Measurements from ENCODE around the gene CARD6. TPM values are rescaled to one million over a fixed set of nuclear protein-coding genes. Genes with fewer than 3 reads are reported as not detected.
"Not testable (repeated sequence)": the region's sequence is repeated elsewhere in the genome, so short reads cannot be mapped to it uniquely, and the experiment has no call there.

CARD6 gene
- total RNA-seq, 3 donors from 2014 or later: 16.1 to 25.8 (median 16.7) TPM

DNA sequence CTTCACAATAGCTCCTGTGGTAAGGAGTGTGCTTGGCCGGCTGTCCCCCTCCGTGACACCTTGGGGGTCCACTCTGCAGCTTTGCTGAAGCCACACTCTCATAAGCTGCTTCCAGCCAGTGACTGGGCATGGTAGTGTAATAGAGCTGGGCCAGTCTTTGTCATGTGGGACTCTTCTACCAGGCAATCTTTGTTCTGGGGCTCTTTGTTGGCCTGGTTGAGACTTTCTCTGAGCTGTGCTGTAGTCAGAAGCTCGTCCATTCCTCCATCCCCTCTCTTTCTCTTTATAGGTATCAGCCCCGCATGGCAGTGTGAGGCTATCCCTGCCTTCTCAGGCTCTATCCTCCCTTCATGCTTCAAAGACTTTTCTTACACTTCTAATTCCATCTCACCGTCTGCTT lies 25.7 kb downstream of the CARD6 start:
- H3K27me3 ChIP-seq: no peaks in the 10 kb centered on the region
- H3K27ac ChIP-seq: no peak overlapping the region
- H3K4me1 ChIP-seq: no peaks in the 10 kb centered on the region
- no peak overlapping the region for H3K4me3 ChIP-seq
- DNase-seq (ENCODE audit: low spot score in 2 of 2): no peak
- intact Hi-C loops (cut with DNase I; ENCODE audit: low total_unique reads): no loop called here
- H3K9me3 ChIP-seq: peaks cover 6 to 11% of the 10 kb centered on the region in 2 donors
- no peak for TF ChIP-seq POLR2A (IDR thresholded peaks at IDR 0.05)
- no peak for TF ChIP-seq CTCF (IDR thresholded peaks at IDR 0.05)
- TF ChIP-seq POLR2AphosphoS5 (IDR thresholded peaks at IDR 0.05): no peak
- no peaks in the 10 kb centered on the region for H3K36me3 ChIP-seq

DNA sequence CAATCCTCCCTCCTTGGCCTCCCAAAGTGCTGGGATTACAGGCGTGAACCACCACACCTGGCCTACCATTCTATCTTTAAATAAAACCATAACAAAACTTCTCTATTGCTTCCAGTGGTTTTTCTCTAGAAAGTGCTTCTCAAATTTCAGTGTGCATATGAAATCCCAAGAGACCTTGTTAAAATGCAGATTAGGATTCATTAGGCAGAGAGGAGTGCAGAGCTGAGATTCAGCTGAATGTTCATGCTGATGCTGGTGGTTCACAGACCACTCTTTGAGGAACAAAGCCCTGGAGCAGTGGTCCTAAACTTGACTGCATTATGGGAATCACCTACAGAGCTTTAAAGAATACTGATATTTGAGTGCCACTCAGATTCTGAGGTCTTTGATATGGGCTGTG lies 28.2 kb downstream of the CARD6 start:
- no peak overlapping the region for H3K4me3 ChIP-seq
- intact Hi-C loops (cut with DNase I; ENCODE audit: low total_unique reads): no loop called here
- no peaks in the 10 kb centered on the region for H3K4me1 ChIP-seq
- H3K36me3 ChIP-seq: no peaks in the 10 kb centered on the region
- DNase-seq (ENCODE audit: low spot score in 2 of 2): no peak
- no peaks in the 10 kb centered on the region for H3K27me3 ChIP-seq
- TF ChIP-seq POLR2AphosphoS5 (IDR thresholded peaks at IDR 0.05) (no peak), CTCF (IDR thresholded peaks at IDR 0.05) (no peak), POLR2A (IDR thresholded peaks at IDR 0.05) (no peak)
- H3K27ac ChIP-seq: no peak overlapping the region
- peaks cover 2 to 7% of the 10 kb centered on the region in 2 donors for H3K9me3 ChIP-seq

DNA sequence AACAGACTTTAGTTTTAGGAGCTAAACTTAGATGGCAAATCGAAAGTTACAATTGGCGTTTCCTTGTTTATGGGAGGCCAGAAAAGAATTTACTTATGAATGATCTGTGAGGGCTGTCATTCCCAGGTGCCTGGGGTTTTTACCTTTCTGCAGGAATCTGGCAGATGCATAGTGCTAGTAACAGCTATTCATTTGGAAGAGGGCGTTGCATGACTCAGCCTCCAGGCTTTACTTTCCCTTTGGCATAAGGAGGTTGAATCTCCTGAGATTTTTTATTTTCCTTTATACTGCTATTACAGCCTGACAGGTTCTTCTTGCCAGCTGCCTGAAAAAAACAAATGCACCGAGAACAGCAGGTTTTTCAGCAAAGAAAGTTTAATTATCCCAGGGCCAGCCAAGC lies 30.0 kb downstream of the CARD6 start:
- Histone ChIP-seq H3K27ac (no peak overlapping the region), H3K36me3 (no peaks in the 10 kb centered on the region), H3K9me3 (no peaks in the 10 kb centered on the region), H3K27me3 (no peaks in the 10 kb centered on the region), H3K4me1 (no peaks in the 10 kb centered on the region), H3K4me3 (no peak overlapping the region)
- intact Hi-C loops (cut with DNase I; ENCODE audit: low total_unique reads): no loop called here
- no peak for TF ChIP-seq CTCF (IDR thresholded peaks at IDR 0.05)
- no peak for TF ChIP-seq POLR2A (IDR thresholded peaks at IDR 0.05)
- TF ChIP-seq POLR2AphosphoS5 (IDR thresholded peaks at IDR 0.05): no peak
- DNase-seq (ENCODE audit: low spot score in 2 of 2): no peak

DNA sequence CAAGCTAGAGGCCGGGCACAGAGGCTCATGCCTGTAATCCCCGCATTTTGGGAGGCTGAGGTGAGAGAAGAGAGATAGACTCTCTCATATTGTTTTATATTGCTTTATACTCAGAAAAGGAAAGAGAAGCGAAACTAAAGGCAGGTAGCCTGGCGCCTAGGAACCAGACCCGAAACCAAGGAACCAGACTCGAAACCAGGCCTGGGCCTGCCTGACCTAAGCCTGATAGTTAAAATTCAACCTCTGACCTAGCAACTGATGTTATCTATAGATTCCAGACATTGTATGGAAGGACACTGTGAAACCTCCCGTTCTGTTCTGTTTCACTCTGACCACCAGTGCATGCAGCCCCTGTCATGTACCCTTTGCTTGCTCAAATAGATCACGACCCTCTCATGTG lies 31.1 kb downstream of the CARD6 start:
- H3K27ac ChIP-seq; H3K27me3 ChIP-seq; DNase-seq (ENCODE audit: low spot score in 2 of 2); H3K4me3 ChIP-seq; intact Hi-C loops (cut with DNase I; ENCODE audit: low total_unique reads); H3K36me3 ChIP-seq; H3K4me1 ChIP-seq; H3K9me3 ChIP-seq: not testable (repeated sequence)

GRCh38 chr5:40873286-40873880 lies 32.2 kb downstream of the CARD6 start:
- Histone ChIP-seq H3K36me3 (no peaks in the 10 kb centered on the region), H3K27me3 (no peaks in the 10 kb centered on the region), H3K27ac (no peak overlapping the region), H3K4me1 (no peaks in the 10 kb centered on the region), H3K9me3 (no peaks in the 10 kb centered on the region), H3K4me3 (no peak overlapping the region)
- TF ChIP-seq POLR2AphosphoS5 (IDR thresholded peaks at IDR 0.05) (no peak), CTCF (IDR thresholded peaks at IDR 0.05) (no peak), POLR2A (IDR thresholded peaks at IDR 0.05) (no peak)
- intact Hi-C loops (cut with DNase I; ENCODE audit: low total_unique reads): no loop called here
- no peak for DNase-seq (ENCODE audit: low spot score in 2 of 2)

DNA sequence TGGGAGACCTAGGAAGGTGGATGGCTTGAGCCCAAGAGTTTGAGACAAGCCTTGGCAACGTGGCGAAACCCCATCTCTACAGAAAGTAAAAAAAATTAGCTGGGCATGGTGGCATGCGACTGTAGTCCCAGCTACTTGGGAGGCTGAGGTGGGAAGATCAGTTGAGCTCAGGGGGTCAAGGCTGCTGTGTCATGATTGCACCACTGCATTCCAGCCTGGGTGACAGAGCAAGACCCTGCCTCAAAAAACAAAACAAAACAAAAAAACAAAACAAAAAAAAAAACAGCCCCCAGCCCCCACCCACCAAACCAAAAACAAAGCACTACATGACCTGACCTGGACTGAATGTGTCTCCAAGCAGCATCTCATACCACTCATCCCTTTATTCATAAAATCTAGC lies 34.8 kb downstream of the CARD6 start:
- DNase-seq (ENCODE audit: low spot score in 2 of 2): no peak
- H3K9me3 ChIP-seq: no peaks in the 10 kb centered on the region
- TF ChIP-seq POLR2A (IDR thresholded peaks at IDR 0.05) (no peak), CTCF (IDR thresholded peaks at IDR 0.05) (no peak), POLR2AphosphoS5 (IDR thresholded peaks at IDR 0.05) (no peak)
- no peaks in the 10 kb centered on the region for H3K36me3 ChIP-seq
- no peaks in the 10 kb centered on the region for H3K27me3 ChIP-seq
- H3K4me1 ChIP-seq: no peaks in the 10 kb centered on the region
- no peak overlapping the region for H3K27ac ChIP-seq
- intact Hi-C loops (cut with DNase I; ENCODE audit: low total_unique reads): no loop called here
- no peak overlapping the region for H3K4me3 ChIP-seq

All from breast epithelium (tissue), 4 donors.